H9 (cell line): ENCODE data around the gene ACTN3. TPM values are rescaled to one million over a fixed set of nuclear protein-coding genes. Genes with fewer than 3 reads are reported as not detected.

Experiments used
- DNase-seq: peaks from one replicate; pipeline ENCODE4 v3.0.0-alpha.2; 2017
- H2AFZ ChIP-seq: one replicate; pipeline ENCODE4 v1.6.1; 2013; ENCODE audit warnings: mild to moderate bottlenecking, low read length, control low read depth, moderate library complexity
- H2AK5ac ChIP-seq: 2 replicates; pipeline ENCODE4 v1.6.1; 2013; ENCODE audit warnings: low read length, control low read depth, mixed read lengths; ENCODE audit not compliant: insufficient read length
- H2BK120ac ChIP-seq: one replicate; pipeline ENCODE4 v1.6.1; 2013; ENCODE audit warnings: low read depth, mild to moderate bottlenecking, low read length, control low read depth, inconsistent platforms; ENCODE audit not compliant: poor library complexity, severe bottlenecking
- H2BK12ac ChIP-seq: 2 replicates; pipeline ENCODE4 v1.6.1; 2013; ENCODE audit warnings: low read length, control low read depth, mixed read lengths, low read depth; ENCODE audit not compliant: insufficient read length
- H2BK15ac ChIP-seq: 2 replicates; pipeline ENCODE4 v1.6.1; 2013; ENCODE audit warnings: low read depth, low read length, control low read depth
- H2BK20ac ChIP-seq: one replicate; pipeline ENCODE4 v1.6.1; 2013; ENCODE audit warnings: low read depth, mild to moderate bottlenecking, low read length, control low read depth, inconsistent platforms; ENCODE audit not compliant: poor library complexity, severe bottlenecking
- H2BK5ac ChIP-seq: 2 replicates; pipeline ENCODE4 v1.6.1; 2013; ENCODE audit warnings: low read length, control low read depth, mixed read lengths; ENCODE audit not compliant: insufficient read length
- H3K14ac ChIP-seq: 2 replicates; pipeline ENCODE4 v1.6.1; 2013; ENCODE audit warnings: low read length, control low read depth; ENCODE audit not compliant: insufficient read depth
- H3K18ac ChIP-seq: 2 replicates; pipeline ENCODE4 v1.6.1; 2013; ENCODE audit warnings: low read depth, mild to moderate bottlenecking, mixed read lengths, low read length, control low read depth; ENCODE audit not compliant: insufficient read length
- H3K23ac ChIP-seq: 2 replicates; pipeline ENCODE4 v1.6.1; 2013; ENCODE audit warnings: low read length, control low read depth, mixed read lengths, low read depth; ENCODE audit not compliant: insufficient read length
- H3K23me2 ChIP-seq: 2 replicates; pipeline ENCODE4 v1.6.1; 2013; ENCODE audit warnings: low read depth, mild to moderate bottlenecking, mixed read lengths, low read length, control low read depth; ENCODE audit not compliant: insufficient read length, poor library complexity, severe bottlenecking
- H3K27ac ChIP-seq: 2 replicates; pipeline ENCODE4 v1.5.1; 2013; ENCODE audit warnings: low read length, control low read depth, mixed read lengths, low read depth; ENCODE audit not compliant: insufficient read length
- H3K27me3 ChIP-seq: 2 replicates; pipeline ENCODE4 v1.6.1; 2013; ENCODE audit warnings: low read length, control low read depth, inconsistent platforms; ENCODE audit not compliant: insufficient read depth
- H3K4ac ChIP-seq: 2 replicates; pipeline ENCODE4 v1.6.1; 2013; ENCODE audit warnings: low read depth, mild to moderate bottlenecking, control low read depth, inconsistent platforms, low read length, moderate library complexity
- H3K4me1 ChIP-seq: 2 replicates; pipeline ENCODE4 v1.6.1; 2013; ENCODE audit warnings: low read length, control low read depth, inconsistent platforms; ENCODE audit not compliant: insufficient read depth
- H3K4me2 ChIP-seq: 2 replicates; pipeline ENCODE4 v1.6.1; 2013; ENCODE audit warnings: low read length, control low read depth, mixed read lengths; ENCODE audit not compliant: insufficient read length, insufficient read depth
- H3K56ac ChIP-seq: 2 replicates; pipeline ENCODE4 v1.6.1; 2013; ENCODE audit warnings: low read depth, mild to moderate bottlenecking, mixed read lengths, low read length, control low read depth; ENCODE audit not compliant: insufficient read length
- H3K79me1 ChIP-seq: 2 replicates; pipeline ENCODE4 v1.6.1; 2013; ENCODE audit warnings: low read depth, mild to moderate bottlenecking, moderate library complexity, low read length, control low read depth, inconsistent platforms; ENCODE audit not compliant: insufficient read depth, poor library complexity, severe bottlenecking
- H3K79me2 ChIP-seq: 2 replicates; pipeline ENCODE4 v1.6.1; 2013; ENCODE audit warnings: low read length, control low read depth, inconsistent platforms; ENCODE audit not compliant: insufficient read depth
- H3K9ac ChIP-seq: 2 replicates; pipeline ENCODE4 v1.6.1; 2013; ENCODE audit warnings: low read length, control low read depth, mixed read lengths; ENCODE audit not compliant: insufficient read length; ENCODE audit errors: extremely low read depth
- H3K9me3 ChIP-seq: one replicate; pipeline ENCODE4 v1.6.1; 2013; ENCODE audit warnings: low read depth, low read length, inconsistent platforms; ENCODE audit not compliant: control insufficient read depth
- H3T11ph ChIP-seq: one replicate; pipeline ENCODE4 v1.6.1; 2013; ENCODE audit warnings: mild to moderate bottlenecking, low read length, control low read depth, inconsistent platforms
- H4K20me1 ChIP-seq: one replicate; pipeline ENCODE4 v1.6.1; 2013; ENCODE audit not compliant: control insufficient read depth, insufficient read length, insufficient read depth
- H4K5ac ChIP-seq: 2 replicates; pipeline ENCODE4 v1.6.1; 2013; ENCODE audit warnings: low read depth, mild to moderate bottlenecking, mixed read lengths, low read length, control low read depth; ENCODE audit not compliant: insufficient read length
- H4K8ac ChIP-seq: replicated peaks from 2 replicates; pipeline ENCODE4 v1.6.1; 2013; ENCODE audit warnings: low read length, control low read depth, mixed read lengths, low read depth; ENCODE audit not compliant: insufficient read length
- H4K91ac ChIP-seq: 2 replicates; pipeline ENCODE4 v1.6.1; 2013; ENCODE audit warnings: low read depth, mild to moderate bottlenecking, moderate library complexity, mixed read lengths, low read length, control low read depth; ENCODE audit not compliant: insufficient read length
- H3K27ac Mint-ChIP-seq, 3 experiments: 2 replicates in 2 of 3; 3 replicates in 1 of 3; pipeline ENCODE4 v1.8.0; 2020 to 2021; ENCODE audit warnings: mixed read lengths in 3 of 3, mild to moderate bottlenecking in 1 of 3, moderate library complexity in 1 of 3
- H3K27me3 Mint-ChIP-seq: 2 replicates; pipeline ENCODE4 v1.8.0; 2021; ENCODE audit warnings: low read depth, mild to moderate bottlenecking, moderate library complexity, mixed read lengths
- H3K36me3 Mint-ChIP-seq, 3 experiments: 2 replicates in 2 of 3; 3 replicates in 1 of 3; pipeline ENCODE4 v1.8.0; 2020 to 2021; ENCODE audit warnings: low read depth in 3 of 3, mixed read lengths in 3 of 3; ENCODE audit not compliant: insufficient read depth in 1 of 3
- H3K4me1 Mint-ChIP-seq, 2 experiments: 2 replicates each; pipeline ENCODE4 v1.8.0; 2020; ENCODE audit warnings: mixed read lengths in 2 of 2
- H3K4me3 Mint-ChIP-seq, 2 experiments: 2 replicates in 1 of 2; 3 replicates in 1 of 2; pipeline ENCODE4 v1.8.0; 2020 to 2021; ENCODE audit warnings: mild to moderate bottlenecking in 2 of 2, mixed read lengths in 2 of 2, moderate library complexity in 1 of 2
- H3K9me3 Mint-ChIP-seq, 2 experiments: 2 replicates in 1 of 2; 3 replicates in 1 of 2; pipeline ENCODE4 v1.8.0; 2020; ENCODE audit warnings: mild to moderate bottlenecking in 2 of 2, mixed read lengths in 2 of 2, moderate library complexity in 1 of 2
- WGBS: extraction: QIAGEN DNeasy Blood & Tissue Kit; methylation state at CpG from one replicate; pipeline ENCODE4 v1.1.7; 2013; ENCODE audit warnings: missing lambda C conversion rate, low lambda C conversion rate, mixed read lengths; ENCODE audit not compliant: insufficient read length; ENCODE audit errors: extremely low coverage; 5-methylcytosine and 5-hydroxymethylcytosine counted together
- total RNA-seq: library from RNA; stranded (reverse); gene quantifications from 2 replicates; pipeline ENCODE4 v1.2.1, GENCODE V29; 2021
- TF ChIP-seq, protein P1 (sequence below): fragments of 200-600 bp; sonication (generic); conservative IDR thresholded peaks from 3 replicates; pipeline ENCODE4 v1.8.0; 2021; ENCODE audit warnings: antibody characterized with exemption, mild to moderate bottlenecking

Gene ACTN3
- total RNA-seq, 1 experiment from 2014 or later: 45.7 TPM

DNA sequence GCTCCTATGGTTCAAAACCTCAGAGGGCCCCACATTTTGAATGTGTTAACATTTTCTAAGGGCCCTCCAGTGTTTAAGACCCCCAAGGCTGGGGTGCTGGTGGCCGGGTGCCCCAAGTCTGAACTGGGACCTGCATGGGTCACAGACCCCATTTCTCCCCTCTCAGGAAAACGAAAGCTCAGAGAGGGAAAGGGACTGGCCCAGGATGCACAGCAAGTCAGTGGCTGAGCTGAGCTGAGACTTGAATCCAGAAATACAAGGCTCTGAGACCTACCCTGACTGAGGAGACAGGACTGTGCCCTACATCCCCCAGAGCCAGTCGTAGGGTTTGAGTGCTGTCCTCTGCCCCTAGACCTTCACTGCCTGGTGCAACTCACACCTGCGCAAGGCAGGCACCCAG is 4.2 kb downstream of the ACTN3 start:
- no peak overlapping the region for H3K9ac ChIP-seq
- H3K4me1 ChIP-seq: no peaks in the 10 kb centered on the region
- no peak overlapping the region for H2AFZ ChIP-seq
- no peaks in the 10 kb centered on the region for H3K79me1 ChIP-seq
- H4K8ac ChIP-seq: no peak overlapping the region
- no peak overlapping the region for H3K23ac ChIP-seq
- H3K79me2 ChIP-seq: no peaks in the 10 kb centered on the region
- no peak overlapping the region for H3K4me2 ChIP-seq
- H3K18ac ChIP-seq: no peak overlapping the region
- no peak overlapping the region for H3K27ac ChIP-seq
- no peak overlapping the region for H2BK15ac ChIP-seq
- no peak overlapping the region for H2BK120ac ChIP-seq
- H4K5ac ChIP-seq: peak overlapping the region; percentile 32
- no peak overlapping the region for H4K91ac ChIP-seq
- no peaks in the 10 kb centered on the region; a peak in 1 of 5 replicates for H3K9me3 Mint-ChIP-seq
- peaks cover 21% of the 10 kb centered on the region in 2 experiments for H3K4me1 Mint-ChIP-seq
- H3K4ac ChIP-seq: no peak overlapping the region
- no peak overlapping the region for H2BK20ac ChIP-seq
- no peak overlapping the region for H2BK5ac ChIP-seq
- H3K27ac Mint-ChIP-seq: peak overlapping the region in 1 of 3 experiments; percentile 19; a peak in 1 of 7 replicates
- H3K23me2 ChIP-seq: no peaks in the 10 kb centered on the region
- no peak overlapping the region for H2BK12ac ChIP-seq
- no peak overlapping the region for H3K4me3 Mint-ChIP-seq
- no peak overlapping the region for H3K56ac ChIP-seq
- no peaks in the 10 kb centered on the region for H3K27me3 ChIP-seq
- no peak overlapping the region for H3T11ph ChIP-seq
- H2AK5ac ChIP-seq: no peak overlapping the region
- TF ChIP-seq, protein P1, sequence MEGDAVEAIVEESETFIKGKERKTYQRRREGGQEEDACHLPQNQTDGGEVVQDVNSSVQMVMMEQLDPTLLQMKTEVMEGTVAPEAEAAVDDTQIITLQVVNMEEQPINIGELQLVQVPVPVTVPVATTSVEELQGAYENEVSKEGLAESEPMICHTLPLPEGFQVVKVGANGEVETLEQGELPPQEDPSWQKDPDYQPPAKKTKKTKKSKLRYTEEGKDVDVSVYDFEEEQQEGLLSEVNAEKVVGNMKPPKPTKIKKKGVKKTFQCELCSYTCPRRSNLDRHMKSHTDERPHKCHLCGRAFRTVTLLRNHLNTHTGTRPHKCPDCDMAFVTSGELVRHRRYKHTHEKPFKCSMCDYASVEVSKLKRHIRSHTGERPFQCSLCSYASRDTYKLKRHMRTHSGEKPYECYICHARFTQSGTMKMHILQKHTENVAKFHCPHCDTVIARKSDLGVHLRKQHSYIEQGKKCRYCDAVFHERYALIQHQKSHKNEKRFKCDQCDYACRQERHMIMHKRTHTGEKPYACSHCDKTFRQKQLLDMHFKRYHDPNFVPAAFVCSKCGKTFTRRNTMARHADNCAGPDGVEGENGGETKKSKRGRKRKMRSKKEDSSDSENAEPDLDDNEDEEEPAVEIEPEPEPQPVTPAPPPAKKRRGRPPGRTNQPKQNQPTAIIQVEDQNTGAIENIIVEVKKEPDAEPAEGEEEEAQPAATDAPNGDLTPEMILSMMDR: no peak
- peaks cover 2 to 45% (median 36%) of the 10 kb centered on the region in 3 experiments; a peak in 5 of 7 replicates for H3K36me3 Mint-ChIP-seq
- WGBS: no CpG with 5 or more reads among the region's 4 CpGs
- no peaks in the 10 kb centered on the region for H3K9me3 ChIP-seq
- H3K27me3 Mint-ChIP-seq: no peaks in the 10 kb centered on the region; the same call in 1 of the 2 replicates
- H3K14ac ChIP-seq: no peak overlapping the region
- DNase-seq: no peak
- H4K20me1 ChIP-seq: no peaks in the 10 kb centered on the region
